Duodenal mucosa (tissue), 2 donors: ENCODE results near the gene H1-8.

Source experiments
- H3K27ac ChIP-seq: one replicate; pipeline ENCODE4 v1.7.0; 2013; ENCODE audit warnings: low read depth, low read length
- H3K27me3 ChIP-seq, 2 donors: one replicate each; pipeline ENCODE4 v1.7.0; 2013; ENCODE audit warnings: low read length in 2 of 2, control low read depth in 1 of 2; ENCODE audit not compliant: insufficient read depth in 2 of 2, control insufficient read depth in 1 of 2
- H3K36me3 ChIP-seq, 2 donors: one replicate each; pipeline ENCODE4 v1.7.0; 2013; ENCODE audit warnings: low read length in 2 of 2, control low read depth in 1 of 2; ENCODE audit not compliant: insufficient read depth in 2 of 2, control insufficient read depth in 1 of 2
- H3K4me1 ChIP-seq, 2 donors: one replicate each; pipeline ENCODE4 v1.7.0; 2013; ENCODE audit warnings: low read length in 2 of 2, control low read depth in 1 of 2; ENCODE audit not compliant: insufficient read depth in 2 of 2, control insufficient read depth in 1 of 2
- H3K4me3 ChIP-seq, 2 donors: one replicate each; pipeline ENCODE4 v1.7.0; 2013; ENCODE audit warnings: low read length in 2 of 2, low read depth in 1 of 2
- H3K9ac ChIP-seq, 2 donors: one replicate each; pipeline ENCODE4 v1.7.0; 2013; ENCODE audit warnings: low read length in 2 of 2, low read depth in 1 of 2
- H3K9me3 ChIP-seq, 2 donors: one replicate each; pipeline ENCODE4 v1.7.0; 2013; ENCODE audit warnings: low read length in 2 of 2, control low read depth in 1 of 2; ENCODE audit not compliant: control insufficient read depth in 1 of 2

H1-8 gene

DNA sequence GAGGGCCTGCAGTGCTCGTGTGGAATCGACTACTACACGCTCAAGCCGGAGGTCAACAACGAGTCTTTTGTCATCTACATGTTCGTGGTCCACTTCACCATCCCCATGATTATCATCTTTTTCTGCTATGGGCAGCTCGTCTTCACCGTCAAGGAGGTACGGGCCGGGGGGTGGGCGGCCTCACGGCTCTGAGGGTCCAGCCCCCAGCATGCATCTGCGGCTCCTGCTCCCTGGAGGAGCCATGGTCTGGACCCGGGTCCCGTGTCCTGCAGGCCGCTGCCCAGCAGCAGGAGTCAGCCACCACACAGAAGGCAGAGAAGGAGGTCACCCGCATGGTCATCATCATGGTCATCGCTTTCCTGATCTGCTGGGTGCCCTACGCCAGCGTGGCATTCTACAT lies 10.7 kb upstream of the H1-8 start:
- Histone ChIP-seq H3K9ac (no peak overlapping the region), H3K9me3 (no peaks in the 10 kb centered on the region)

DNA sequence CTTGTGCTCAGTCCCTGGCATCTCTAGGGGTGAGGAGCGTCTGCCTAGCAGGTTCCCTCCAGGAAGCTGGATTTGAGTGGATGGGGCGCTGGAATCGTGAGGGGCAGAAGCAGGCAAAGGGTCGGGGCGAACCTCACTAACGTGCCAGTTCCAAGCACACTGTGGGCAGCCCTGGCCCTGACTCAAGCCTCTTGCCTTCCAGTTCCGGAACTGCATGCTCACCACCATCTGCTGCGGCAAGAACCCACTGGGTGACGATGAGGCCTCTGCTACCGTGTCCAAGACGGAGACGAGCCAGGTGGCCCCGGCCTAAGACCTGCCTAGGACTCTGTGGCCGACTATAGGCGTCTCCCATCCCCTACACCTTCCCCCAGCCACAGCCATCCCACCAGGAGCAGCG lies 9.6 kb upstream of the H1-8 start:
- H3K4me3 ChIP-seq: no peak overlapping the region
- no peaks in the 10 kb centered on the region for H3K36me3 ChIP-seq
- no peaks in the 10 kb centered on the region for H3K9me3 ChIP-seq
- no peaks in the 10 kb centered on the region for H3K4me1 ChIP-seq
- no peaks in the 10 kb centered on the region for H3K27me3 ChIP-seq
- H3K9ac ChIP-seq: no peak overlapping the region
- H3K27ac ChIP-seq: no peak overlapping the region

More for the DNA sequence above, 10.7 kb upstream of the H1-8 start:
- Histone ChIP-seq H3K27me3 (no peaks in the 10 kb centered on the region), H3K27ac (no peak overlapping the region), H3K36me3 (no peaks in the 10 kb centered on the region), H3K4me3 (no peak overlapping the region), H3K4me1 (no peaks in the 10 kb centered on the region)

GRCh38 chr3:129534428-129535027 lies 8.4 kb upstream of the H1-8 start:
- Histone ChIP-seq H3K4me1 (no peaks in the 10 kb centered on the region), H3K9ac (no peak overlapping the region), H3K9me3 (no peaks in the 10 kb centered on the region), H3K36me3 (no peaks in the 10 kb centered on the region), H3K27ac (no peak overlapping the region), H3K27me3 (no peaks in the 10 kb centered on the region), H3K4me3 (no peak overlapping the region)

DNA sequence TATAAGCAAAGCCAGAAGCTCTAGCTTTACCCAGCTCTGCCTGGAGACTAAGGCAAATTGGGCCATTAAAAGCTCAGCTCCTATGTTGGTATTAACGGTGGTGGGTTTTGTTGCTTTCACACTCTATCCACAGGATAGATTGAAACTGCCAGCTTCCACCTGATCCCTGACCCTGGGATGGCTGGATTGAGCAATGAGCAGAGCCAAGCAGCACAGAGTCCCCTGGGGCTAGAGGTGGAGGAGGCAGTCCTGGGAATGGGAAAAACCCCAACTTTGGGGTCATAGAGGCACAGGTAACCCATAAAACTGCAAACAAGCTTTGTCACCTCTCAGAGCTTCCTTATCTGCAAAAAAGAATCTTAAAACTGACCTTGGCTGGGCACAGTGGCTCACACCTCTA lies 7.9 kb upstream of the H1-8 start:
- H3K27me3 ChIP-seq: no peaks in the 10 kb centered on the region

GRCh38 chr3:129536374-129536667 lies 6.7 kb upstream of the H1-8 start:
- Histone ChIP-seq H3K9me3 (no peaks in the 10 kb centered on the region), H3K4me3 (no peak overlapping the region), H3K4me1 (no peaks in the 10 kb centered on the region), H3K9ac (no peak overlapping the region), H3K27ac (no peak overlapping the region), H3K36me3 (no peaks in the 10 kb centered on the region), H3K27me3 (no peaks in the 10 kb centered on the region)

More for the DNA sequence above, 7.9 kb upstream of the H1-8 start:
- no peak overlapping the region for H3K27ac ChIP-seq
- no peaks in the 10 kb centered on the region for H3K36me3 ChIP-seq
- H3K4me1 ChIP-seq: no peaks in the 10 kb centered on the region
- no peak overlapping the region for H3K9ac ChIP-seq
- no peak overlapping the region for H3K4me3 ChIP-seq
- no peaks in the 10 kb centered on the region for H3K9me3 ChIP-seq

DNA sequence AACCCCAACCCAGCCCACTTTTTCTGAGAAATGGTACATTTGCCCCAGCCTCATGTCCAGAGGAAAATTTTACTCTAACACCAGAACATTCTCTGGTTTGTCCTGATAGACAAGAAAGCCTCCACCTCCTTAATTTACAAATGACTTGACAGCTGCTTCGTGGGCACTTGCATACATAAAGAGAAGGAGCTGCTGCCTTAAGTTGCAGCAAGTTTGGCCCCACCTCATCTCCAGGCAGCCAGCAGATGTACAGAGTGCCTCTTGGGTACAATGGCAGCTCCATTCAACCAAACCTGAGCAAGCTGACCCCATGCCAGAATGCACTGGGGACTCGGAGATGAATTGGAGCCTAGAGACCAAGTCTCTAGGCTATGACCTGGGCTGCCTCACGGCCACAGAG lies 6.2 kb upstream of the H1-8 start:
- H3K9ac ChIP-seq: no peak overlapping the region
- no peak overlapping the region for H3K27ac ChIP-seq
- no peak overlapping the region for H3K4me3 ChIP-seq
- no peaks in the 10 kb centered on the region for H3K36me3 ChIP-seq
- H3K4me1 ChIP-seq: no peaks in the 10 kb centered on the region
- H3K9me3 ChIP-seq: no peaks in the 10 kb centered on the region
- no peaks in the 10 kb centered on the region for H3K27me3 ChIP-seq

GRCh38 chr3:129539206-129539605 lies 3.8 kb upstream of the H1-8 start:
- Histone ChIP-seq H3K27ac (no peak overlapping the region), H3K36me3 (no peaks in the 10 kb centered on the region), H3K4me1 (no peaks in the 10 kb centered on the region), H3K27me3 (no peaks in the 10 kb centered on the region), H3K9ac (no peak overlapping the region), H3K4me3 (no peak overlapping the region), H3K9me3 (no peaks in the 10 kb centered on the region)

GRCh38 chr3:129540776-129541516 lies 2.0 kb upstream of the H1-8 start:
- Histone ChIP-seq H3K27me3 (no peaks in the 10 kb centered on the region), H3K4me3 (no peak overlapping the region), H3K4me1 (no peaks in the 10 kb centered on the region), H3K9me3 (no peaks in the 10 kb centered on the region), H3K9ac (no peak overlapping the region), H3K36me3 (no peaks in the 10 kb centered on the region), H3K27ac (no peak overlapping the region)

DNA sequence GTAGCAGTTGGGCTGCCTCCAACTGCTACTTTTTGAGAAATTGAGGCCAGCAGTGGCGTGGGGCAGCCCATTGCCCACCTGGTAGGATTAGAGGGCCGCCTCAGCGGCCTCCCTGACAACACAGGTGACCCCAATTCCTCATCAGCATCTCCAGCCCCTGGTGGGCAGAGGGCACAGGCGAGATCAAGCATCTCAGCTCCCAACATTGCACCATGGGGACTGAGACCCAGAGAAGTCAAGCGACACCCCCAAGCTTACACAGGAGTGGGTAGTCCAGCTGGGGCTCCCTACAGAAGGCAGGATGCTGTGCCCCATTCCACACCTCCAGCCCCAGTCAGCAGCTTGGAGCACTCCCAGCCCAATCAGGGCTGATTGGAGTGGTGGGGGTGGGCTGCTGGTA lies 228 bp upstream of the H1-8 start:
- H3K9me3 ChIP-seq: no peaks in the 10 kb centered on the region
- no peak overlapping the region for H3K27ac ChIP-seq
- no peak overlapping the region for H3K9ac ChIP-seq
- H3K36me3 ChIP-seq: no peaks in the 10 kb centered on the region
- H3K27me3 ChIP-seq: no peaks in the 10 kb centered on the region
- H3K4me3 ChIP-seq: no peak overlapping the region
- H3K4me1 ChIP-seq: no peaks in the 10 kb centered on the region

DNA sequence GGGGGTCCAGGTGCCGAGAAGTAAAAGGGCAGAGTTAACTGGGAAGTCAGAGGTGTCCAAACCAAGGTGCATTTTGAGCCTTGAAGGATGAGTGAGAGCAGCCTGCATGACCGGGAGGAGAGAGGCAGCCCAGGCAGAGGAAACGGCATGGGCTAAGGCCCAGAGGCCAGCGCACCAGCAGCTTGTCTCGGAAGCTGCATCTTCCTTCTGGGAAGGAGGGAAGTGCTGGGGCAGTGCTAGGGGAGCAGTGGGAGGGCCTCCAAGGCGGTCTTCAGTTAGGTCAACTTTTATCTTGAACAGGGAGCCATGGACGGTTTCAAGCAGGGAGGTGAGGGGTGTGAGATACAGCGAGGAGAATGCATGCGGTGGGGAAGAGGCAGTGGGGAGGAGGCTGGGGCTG lies 1.0 kb downstream of the H1-8 start:
- Histone ChIP-seq H3K4me1 (no peaks in the 10 kb centered on the region), H3K9me3 (no peaks in the 10 kb centered on the region), H3K4me3 (no peak overlapping the region), H3K27me3 (no peaks in the 10 kb centered on the region), H3K27ac (no peak overlapping the region), H3K9ac (no peak overlapping the region), H3K36me3 (no peaks in the 10 kb centered on the region)
